GM12875 (cell line): ENCODE data around the gene CD300C.

Experiments used
- H3K4me3 ChIP-seq: one replicate; pipeline ENCODE4 v1.5.1; 2011; ENCODE audit warnings: low read depth, low read length, control low read depth
- CTCF ChIP-seq: IDR thresholded peaks from 2 replicates; pipeline ENCODE4 v1.5.1; 2011; ENCODE audit warnings: low read depth, mild to moderate bottlenecking, control low read depth, inconsistent platforms, low read length, moderate library complexity, borderline replicate concordance; ENCODE audit not compliant: insufficient read depth

CD300C gene

GRCh38 chr17:74532115-74532514, 13.8 kb downstream of the CD300C start:
- no peak overlapping the region for H3K4me3 ChIP-seq
- TF ChIP-seq CTCF = no peak

- no peak for TF ChIP-seq CTCF
These were observed 14.6 kb downstream of the CD300C start, which contains the start of gene CD300LB for GRCh38 chr17:74531231-74531761. Gene CD300LB, minus strand, starts transcription at chr17:74531475. Its CDS starts 125 bp downstream, at chr17:74531350.

GRCh38 chr17:74530831-74531150, 15.1 kb downstream of the CD300C start:
- no peak overlapping the region for H3K4me3 ChIP-seq

More at GRCh38 chr17:74531231-74531761, 14.6 kb downstream of the CD300C start, which contains the start of gene CD300LB:
- H3K4me3 ChIP-seq = no peak within 1 kb of the TSS

GRCh38 chr17:74529243-74529642, 16.7 kb downstream of the CD300C start:
- no peak for TF ChIP-seq CTCF
- no peak overlapping the region for H3K4me3 ChIP-seq

More at GRCh38 chr17:74530831-74531150, 15.1 kb downstream of the CD300C start:
- no peak for TF ChIP-seq CTCF

- H3K4me3 ChIP-seq = no peak overlapping the region
- no peak for TF ChIP-seq CTCF
These were observed 17.3 kb downstream of the CD300C start for GRCh38 chr17:74528491-74529199.

- no peak overlapping the region for H3K4me3 ChIP-seq
- no peak for TF ChIP-seq CTCF
These were observed 18.2 kb downstream of the CD300C start for GRCh38 chr17:74527756-74528155.

- no peak for TF ChIP-seq CTCF
- no peak overlapping the region for H3K4me3 ChIP-seq
These were observed 18.8 kb downstream of the CD300C start for GRCh38 chr17:74527081-74527480.
